HL-60/S4 (cell line): ENCODE measurements around the gene THBS4.

Source experiments
- in situ Hi-C: fragments of 300-500 bp; cut with MboI; formaldehyde crosslinking; loops from 2 replicates; pipeline ENCODE4 v1.14.3; 2022; ENCODE audit warnings: low sequenced_read_pairs

THBS4 gene

DNA sequence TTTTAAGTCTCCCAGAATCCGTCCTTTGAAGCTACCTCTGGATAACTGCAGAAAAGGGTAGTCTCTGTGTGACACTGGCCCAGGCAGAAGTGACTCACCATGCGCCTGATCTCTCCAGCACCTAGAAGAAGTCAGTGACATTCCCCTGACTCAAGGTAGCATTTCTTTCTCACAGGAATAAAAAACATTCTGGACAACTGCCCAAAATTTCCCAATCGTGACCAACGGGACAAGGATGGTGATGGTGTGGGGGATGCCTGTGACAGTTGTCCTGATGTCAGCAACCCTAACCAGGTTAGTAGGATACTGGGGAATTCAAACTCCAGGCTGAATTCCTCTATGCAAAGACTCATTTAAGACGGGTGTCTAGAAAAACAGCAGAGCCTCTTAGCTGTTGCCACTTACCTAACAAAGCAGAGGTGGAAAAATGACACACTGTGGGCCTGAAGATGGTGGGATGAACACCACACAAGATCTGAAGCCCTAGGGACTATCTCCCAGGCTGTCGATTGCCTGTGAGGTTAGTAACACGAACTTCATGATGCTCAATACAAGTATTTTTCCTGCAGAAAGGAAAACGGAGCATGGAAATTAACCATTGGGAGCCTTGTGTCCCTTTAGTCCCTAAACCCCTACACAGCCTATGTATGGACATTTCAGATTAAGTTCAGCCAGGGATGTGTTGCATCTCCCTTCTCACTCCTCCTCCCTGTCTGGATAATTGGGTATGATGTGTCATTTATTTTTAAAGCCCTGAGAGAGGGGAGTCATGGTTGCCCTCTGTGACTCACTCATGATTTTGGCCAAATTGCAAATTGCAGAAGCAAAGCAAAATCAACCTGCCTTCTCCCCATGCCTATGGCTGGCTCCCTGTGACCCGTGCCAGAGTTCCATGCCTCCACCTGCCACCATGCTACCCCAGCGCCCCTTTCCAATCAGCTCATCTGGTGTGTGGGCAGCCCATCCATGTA, 37.2 kb downstream of the THBS4 start:
- in situ Hi-C loops = no loop called here

- in situ Hi-C loops = loop anchor here (25.0 kb wide), 2 partner anchors 189 to 1064 kb away; no protein-coding TSS in a partner anchor
Measured at GRCh38 chr5:80076131-80077050, 41.2 kb downstream of the THBS4 start.

DNA sequence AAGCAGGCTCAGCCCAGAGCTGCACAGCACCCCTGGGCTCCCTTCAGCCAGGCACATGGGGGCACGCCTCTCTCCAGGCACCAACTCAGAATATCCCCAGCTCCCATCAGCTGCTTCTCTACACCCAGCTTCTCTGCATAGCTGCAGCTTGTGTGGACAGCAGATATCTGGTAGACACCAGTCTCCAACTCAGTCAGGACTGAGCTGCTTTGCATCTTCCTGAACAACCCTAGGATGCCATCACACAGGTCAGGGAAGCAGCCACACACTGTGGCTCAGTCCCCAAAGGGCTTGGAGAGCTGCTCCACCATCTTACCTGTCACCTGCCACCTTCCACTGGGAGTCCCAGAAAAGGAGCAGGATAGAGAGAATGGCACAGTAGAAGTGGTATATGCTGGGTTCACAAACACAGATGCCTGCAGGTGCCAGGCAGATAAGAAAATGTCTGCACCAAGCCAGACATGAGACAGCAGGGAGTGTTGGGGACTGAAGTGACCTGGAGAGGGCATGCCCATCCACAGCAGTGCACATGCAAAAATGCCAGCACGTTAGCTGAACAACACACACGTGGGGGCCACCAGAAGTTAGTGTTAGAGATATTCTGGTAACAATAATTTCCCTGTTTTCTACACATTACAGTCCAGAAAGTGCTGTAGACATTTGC, 42.0 kb downstream of the THBS4 start:
- in situ Hi-C loops = loop anchor here (25.0 kb wide), 2 partner anchors 190 to 1065 kb away; no protein-coding TSS in a partner anchor

DNA sequence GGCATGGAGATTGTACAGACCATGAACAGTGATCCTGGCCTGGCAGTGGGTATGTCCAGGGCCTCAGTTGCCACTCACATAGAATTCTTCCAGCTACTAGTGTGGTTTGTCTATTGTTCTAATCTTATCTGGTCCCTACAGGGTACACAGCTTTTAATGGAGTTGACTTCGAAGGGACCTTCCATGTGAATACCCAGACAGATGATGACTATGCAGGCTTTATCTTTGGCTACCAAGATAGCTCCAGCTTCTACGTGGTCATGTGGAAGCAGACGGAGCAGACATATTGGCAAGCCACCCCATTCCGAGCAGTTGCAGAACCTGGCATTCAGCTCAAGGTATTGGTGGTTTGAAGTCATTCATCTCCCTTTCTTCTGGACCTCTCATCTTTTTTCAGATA, 43.8 kb downstream of the THBS4 start:
- in situ Hi-C loops = loop anchor here (25.0 kb wide), 2 partner anchors 192 to 1067 kb away; no protein-coding TSS in a partner anchor

DNA sequence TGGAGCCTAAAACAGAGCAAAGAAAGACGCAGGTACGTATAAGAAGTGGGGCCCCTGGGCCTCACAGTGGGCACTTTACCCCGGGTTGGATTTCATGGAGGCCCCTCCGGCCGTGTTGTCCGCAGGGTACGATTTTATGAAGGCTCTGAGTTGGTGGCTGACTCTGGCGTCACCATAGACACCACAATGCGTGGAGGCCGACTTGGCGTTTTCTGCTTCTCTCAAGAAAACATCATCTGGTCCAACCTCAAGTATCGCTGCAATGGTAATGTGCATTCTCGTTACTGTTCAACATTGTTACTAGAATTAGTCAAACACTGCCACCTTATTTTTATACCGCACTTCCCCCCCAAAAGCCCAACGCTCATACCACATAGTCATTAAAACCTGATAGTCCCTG, 47.1 kb downstream of the THBS4 start:
- in situ Hi-C loops = loop anchor here (25.0 kb wide), 2 partner anchors 195 to 1070 kb away; no protein-coding TSS in a partner anchor

- in situ Hi-C loops = loop anchor here (25.0 kb wide), 2 partner anchors 195 to 1070 kb away; no protein-coding TSS in a partner anchor
Measured at GRCh38 chr5:80082731-80083100, 47.6 kb downstream of the THBS4 start.

GRCh38 chr5:80083101-80083890, 48.1 kb downstream of the THBS4 start:
- in situ Hi-C loops = loop anchor here (25.0 kb wide), 2 partner anchors 196 to 1071 kb away; no protein-coding TSS in a partner anchor

DNA sequence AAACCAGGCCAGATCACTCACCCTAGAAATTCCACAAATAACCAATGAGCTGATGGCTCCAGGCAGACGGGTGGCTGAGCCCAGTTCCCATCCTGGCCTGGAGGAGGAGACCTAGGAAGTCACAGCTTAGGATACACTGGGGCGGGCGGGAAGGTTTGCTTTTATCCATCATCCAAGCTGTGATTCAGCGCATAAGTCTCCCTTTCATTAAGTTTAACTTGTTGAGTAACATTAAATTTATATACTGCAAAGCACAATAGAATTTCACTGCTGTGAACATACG, 55.7 kb downstream of the THBS4 start:
- in situ Hi-C loops = loop anchor here (25.0 kb wide), 2 partner anchors 204 to 1079 kb away; no protein-coding TSS in a partner anchor

- in situ Hi-C loops = loop anchor here (25.0 kb wide), 2 partner anchors 204 to 1079 kb away; no protein-coding TSS in a partner anchor
Measured at GRCh38 chr5:80091792-80092192, 56.6 kb downstream of the THBS4 start.

GRCh38 chr5:80092486-80093107, 57.4 kb downstream of the THBS4 start:
- in situ Hi-C loops = loop anchor here (25.0 kb wide), 2 partner anchors 205 to 1080 kb away; no protein-coding TSS in a partner anchor

- in situ Hi-C loops = loop anchor here (25.0 kb wide), 2 partner anchors 206 to 1081 kb away; no protein-coding TSS in a partner anchor
Measured at GRCh38 chr5:80093796-80094195, 58.6 kb downstream of the THBS4 start.

GRCh38 chr5:80094236-80094738, 59.1 kb downstream of the THBS4 start:
- in situ Hi-C loops = loop anchor here (25.0 kb wide), 2 partner anchors 207 to 1082 kb away; no protein-coding TSS in a partner anchor

DNA sequence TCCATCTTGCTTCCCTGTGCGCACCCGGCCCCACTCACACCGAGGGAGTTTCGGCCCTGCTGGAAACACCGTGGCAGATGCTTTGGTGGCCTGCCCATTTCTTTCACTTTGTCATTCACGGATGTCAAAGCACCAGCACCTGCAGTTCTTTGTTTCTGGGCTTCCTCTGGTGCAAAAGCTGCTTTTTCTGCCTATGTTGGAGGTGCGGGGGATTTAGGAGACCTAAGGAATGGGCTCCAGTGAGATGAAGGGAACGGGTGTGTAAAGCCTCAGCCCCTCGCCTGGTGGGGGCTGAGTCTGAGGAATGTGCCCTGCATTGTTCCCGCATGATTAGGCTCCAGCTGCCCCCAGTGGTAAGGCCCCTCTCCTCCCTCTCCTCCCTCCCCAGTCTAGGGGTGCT, 62.3 kb downstream of the THBS4 start:
- in situ Hi-C loops = loop anchor here (25.0 kb wide), 2 partner anchors 210 to 1085 kb away; no protein-coding TSS in a partner anchor

DNA sequence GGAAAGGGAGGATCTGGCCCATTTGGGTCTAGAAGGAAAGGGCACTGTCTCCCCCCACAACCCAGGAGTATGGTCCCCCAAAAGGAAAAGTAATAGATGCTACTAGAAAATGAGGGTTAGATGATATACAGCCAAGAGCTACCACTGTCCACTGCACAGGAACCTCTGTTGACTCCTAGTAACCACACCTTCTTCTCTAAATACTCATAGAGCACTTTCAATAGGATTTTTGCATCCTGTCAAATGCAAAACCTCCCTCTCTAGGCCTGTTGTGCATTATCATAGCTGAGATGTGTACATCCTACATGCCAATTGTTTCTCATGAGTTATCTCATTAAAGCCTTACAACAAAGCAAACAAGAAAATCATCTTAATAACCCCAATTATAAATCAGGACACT, 66.8 kb downstream of the THBS4 start:
- in situ Hi-C loops = loop anchor here (10.0 kb wide), 1 partner anchor 183 kb away; no protein-coding TSS in a partner anchor

DNA sequence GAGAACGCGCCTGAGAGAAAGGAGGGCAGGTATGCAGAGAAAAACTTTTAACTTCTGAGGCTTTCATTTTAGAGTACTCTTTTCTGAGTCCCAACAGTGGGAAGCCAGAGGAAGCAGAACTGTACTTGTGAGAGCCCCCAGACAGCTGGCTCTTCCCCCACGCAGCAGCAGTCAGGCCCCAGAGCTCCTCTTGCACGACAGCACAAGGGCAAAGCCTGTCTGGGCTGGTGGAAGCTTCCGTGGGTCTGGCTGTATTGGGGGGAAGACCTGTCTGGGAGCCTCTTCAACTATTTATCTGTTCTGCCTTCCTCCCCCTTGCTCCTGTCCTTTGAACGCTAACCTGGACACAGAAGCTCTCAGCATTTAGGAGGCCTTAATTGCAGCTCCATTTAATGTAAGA, 68.2 kb downstream of the THBS4 start:
- in situ Hi-C loops = loop anchor here (10.0 kb wide), 1 partner anchor 181 kb away; no protein-coding TSS in a partner anchor

DNA sequence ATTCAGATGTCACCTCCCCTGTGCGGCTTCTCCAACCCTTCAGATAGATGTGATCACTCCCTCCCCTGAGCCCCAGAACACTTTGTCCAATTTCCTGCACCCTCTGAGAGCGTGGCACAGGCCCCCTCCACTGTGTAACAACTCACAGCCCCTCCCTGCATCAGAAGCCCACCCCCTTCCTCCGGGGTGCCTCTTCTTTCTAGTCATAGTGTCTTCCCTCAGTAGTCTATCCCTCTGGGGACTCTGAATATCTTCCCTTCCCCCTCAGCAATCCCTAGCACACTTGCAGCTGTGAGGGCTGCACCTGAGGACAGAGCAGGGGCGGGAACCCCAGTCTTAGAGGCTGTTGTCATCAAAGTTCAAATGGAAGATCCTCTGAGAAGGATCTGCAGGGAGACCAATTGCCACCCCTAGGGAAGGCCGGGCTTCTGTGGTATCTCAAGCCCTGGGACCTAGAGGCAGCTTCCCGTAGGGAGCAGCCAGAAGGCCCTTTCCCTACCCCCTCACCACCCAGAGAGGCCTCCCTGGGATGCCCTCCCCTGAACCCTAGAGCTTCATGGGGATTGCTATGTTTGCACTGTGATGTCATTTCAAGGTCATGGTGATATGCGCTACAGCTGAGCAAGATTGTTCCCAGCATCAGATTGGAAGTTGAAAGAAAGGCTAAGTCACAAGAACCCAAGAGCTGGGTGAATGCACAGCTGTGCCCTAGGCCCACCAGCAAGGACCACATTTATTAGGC, 70.7 kb downstream of the THBS4 start:
- in situ Hi-C loops = loop anchor here (10.0 kb wide), 1 partner anchor 179 kb away; no protein-coding TSS in a partner anchor

DNA sequence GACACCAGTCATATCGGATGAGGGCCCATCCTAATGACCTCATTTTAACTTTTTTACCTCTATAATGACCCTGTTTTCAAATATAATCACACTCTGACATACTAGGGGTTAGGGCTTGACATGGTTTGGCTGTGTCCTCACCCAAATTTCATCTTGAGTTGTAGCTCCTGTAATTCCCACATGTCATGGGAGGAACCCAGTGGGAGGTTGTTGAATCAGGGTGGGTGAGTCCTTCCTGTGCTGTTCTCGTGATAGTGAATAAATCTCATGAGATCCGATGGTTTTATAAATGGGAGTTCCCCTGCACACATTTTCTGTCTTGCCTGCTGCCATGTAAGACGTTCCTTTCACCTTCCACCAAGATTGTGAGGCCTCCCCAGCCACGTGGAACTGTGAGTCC, 71.8 kb downstream of the THBS4 start:
- in situ Hi-C loops = loop anchor here (10.0 kb wide), 1 partner anchor 178 kb away; no protein-coding TSS in a partner anchor
